GM19468 (cell line): ENCODE measurements around the gene TRIM54.
"Not testable (repeated sequence)": the region's sequence is repeated elsewhere in the genome, so short reads cannot be mapped to it uniquely, and the experiment has no call there.

Source experiments
- ATAC-seq: cut with Tn5 transposase; IDR thresholded peaks from one replicate; pipeline ENCODE4 v1.9.1; 2021; ENCODE audit warnings: mild to moderate bottlenecking, moderate library complexity, moderate number of reproducible peaks; ENCODE audit not compliant: unreplicated experiment; ENCODE audit errors: extremely low read depth

TRIM54 gene

DNA sequence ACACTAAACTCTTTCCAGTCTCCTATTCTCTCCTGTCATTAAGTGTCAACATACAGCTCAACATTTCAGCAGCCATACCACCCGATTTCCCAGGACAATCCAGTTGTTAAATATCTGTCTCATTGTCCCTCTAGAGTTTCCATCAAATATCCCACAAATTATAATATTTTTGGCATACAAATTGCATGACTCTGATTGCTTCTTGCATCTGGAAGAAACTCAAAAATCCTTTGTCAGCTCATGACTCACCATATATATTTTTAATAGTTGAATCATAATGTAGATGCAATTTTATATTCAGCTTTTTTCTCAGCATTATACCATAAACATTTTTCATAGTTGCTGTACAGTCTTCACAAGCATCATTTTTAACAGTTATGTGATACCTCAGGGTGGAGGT lies 26.6 kb upstream of the TRIM54 start:
- ATAC-seq = no peak

DNA sequence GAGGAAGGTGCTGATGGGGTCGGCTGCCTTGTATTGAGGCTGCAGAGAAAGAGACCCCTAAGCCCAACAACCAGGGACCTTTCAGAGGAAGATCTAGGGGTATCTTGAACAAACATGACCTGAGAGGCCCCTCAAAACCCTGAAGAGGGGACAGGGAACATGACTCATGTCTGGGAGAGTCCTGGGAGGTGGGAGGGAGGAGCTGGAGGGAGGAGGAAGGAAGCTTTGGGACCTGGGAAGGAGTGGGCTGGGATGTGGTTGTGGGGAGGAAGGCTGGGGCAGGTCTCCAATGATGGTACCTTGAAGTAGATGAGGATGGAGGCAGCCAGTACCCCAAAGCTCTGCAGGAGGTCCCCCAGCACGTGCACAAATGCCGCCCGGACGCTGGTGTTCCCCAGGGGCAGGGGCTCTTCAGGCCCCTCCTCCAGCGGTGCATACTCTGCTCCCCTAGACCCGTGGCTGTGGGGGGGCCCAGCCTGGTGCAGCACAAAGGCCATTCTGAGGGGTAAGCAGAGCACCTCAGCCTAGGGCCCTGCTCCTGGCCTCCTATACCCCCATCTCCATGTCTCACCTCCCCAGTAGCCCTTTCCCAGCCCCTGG lies 25.3 kb upstream of the TRIM54 start:
- no peak for ATAC-seq

DNA sequence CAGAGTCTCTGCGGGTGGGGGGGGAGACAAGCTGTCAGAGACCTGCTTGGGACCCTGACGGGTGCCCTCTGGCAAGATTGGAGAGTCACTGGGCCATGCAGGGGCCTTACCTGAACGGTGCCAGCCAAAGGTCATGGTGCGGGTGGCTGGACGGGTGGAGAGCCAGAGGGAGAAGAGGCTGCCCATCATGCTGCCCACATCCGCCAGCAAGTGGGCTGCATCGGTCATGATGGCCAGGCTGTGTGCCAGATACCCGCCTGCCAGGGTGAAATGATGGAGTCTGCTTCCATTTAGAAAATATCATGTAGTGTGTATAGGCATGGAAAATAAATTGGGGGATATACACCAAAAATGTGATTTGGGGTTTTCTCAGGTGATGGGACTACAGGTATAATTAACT lies 24.2 kb upstream of the TRIM54 start:
- ATAC-seq = no peak

DNA sequence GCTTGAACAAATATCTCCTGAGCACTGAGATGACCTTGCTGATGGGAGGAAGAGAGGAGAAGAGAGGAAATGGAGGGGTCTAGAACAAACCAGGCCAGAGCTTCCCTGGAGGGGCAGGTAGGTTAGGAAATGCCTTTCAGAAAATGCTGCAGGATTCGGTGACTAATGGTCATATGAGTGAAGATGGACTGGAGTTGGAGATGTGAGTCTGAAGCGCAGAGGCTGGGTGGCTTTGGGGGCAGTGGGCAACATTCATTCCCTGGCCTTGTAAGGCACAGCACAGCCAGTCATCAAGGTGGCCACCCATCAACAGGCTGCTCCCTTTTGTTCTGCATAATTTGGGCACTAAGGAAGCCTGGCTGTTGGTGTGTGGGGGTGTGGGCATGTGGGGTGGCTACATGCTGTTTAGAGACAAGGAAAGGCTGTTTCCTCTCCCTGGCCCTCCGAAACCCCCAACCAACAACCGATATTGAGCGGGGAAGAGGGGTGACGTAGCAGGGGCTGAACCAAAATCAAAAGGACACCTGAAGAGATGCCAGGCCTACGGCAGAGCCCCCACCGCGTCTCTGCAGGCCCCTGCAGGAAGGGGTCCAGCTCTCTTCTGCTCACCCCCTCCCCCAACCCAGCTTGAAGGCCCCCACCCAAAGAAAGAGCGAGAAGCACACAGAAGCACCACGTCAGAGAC lies 20.8 kb upstream of the TRIM54 start:
- no peak for ATAC-seq

DNA sequence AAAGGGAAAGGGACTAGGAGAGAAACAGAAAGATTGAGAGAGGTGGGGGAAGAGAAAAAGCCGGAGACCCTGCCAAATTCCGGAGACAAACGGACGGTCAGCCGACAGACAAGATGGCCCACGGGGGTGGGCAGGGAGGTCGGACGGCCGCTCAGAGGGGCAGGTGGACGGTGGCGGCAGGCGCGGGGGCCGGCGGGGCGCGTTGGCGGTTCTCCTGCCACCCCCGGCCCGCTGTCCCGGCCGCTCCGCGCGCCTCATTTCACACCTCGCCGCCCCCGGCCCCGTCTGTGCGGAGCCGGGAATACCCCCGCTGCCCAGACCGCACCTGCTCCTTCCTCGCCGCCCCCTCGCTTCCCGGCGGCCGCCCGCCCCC lies 20.3 kb upstream of the TRIM54 start:
- ATAC-seq = no peak

DNA sequence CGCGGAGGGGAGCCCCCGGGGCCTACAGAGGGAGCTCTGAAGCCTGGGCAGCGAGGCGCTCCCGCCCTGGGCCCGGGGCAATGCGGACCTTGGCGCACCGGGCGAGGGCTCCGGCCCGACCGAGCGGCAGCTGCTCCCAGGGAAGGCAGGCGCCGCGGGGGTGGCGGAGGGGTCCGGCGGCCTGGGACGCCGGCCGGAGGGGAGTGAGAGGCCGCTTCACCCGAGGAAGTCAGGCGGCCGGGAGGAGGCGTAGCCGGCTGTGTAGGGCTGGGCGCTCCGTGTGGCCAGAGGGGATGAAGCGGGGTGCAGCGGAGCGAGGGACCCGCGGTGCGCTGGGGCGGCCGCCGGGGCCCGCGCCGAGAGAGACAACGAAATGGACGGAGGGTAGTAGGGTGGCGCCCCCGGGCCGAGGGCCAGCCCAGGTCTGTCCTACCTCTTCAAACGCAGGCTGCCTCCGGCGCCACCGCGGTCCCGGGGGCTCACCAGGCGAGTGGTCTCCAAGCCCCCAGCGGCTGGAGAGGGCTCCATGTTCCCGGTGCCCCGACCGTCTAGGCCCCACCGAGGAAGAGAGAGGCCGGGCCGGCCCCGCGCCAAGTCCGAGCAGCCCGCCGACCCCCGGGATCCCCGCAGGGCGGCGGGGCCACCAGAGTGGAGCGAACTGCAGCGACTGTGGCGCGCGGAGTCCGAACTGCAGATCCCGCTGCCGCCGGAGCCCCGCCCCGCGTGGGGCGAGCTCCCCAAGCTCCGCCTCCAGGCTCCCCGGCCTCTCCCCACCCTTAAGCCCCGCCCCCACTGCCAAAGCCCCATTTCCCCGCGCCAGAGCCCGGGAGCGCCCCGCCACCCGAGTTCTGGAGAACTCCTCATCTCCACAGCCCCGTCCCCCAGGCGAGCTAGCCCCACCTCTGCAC lies 19.6 kb upstream of the TRIM54 start, which contains the start of gene SLC30A3:
Gene SLC30A3, minus strand, starts transcription at position 669 of the 908 bp plus-strand sequence. Its CDS starts 141 bp downstream, at position 528.
- ATAC-seq = no peak

DNA sequence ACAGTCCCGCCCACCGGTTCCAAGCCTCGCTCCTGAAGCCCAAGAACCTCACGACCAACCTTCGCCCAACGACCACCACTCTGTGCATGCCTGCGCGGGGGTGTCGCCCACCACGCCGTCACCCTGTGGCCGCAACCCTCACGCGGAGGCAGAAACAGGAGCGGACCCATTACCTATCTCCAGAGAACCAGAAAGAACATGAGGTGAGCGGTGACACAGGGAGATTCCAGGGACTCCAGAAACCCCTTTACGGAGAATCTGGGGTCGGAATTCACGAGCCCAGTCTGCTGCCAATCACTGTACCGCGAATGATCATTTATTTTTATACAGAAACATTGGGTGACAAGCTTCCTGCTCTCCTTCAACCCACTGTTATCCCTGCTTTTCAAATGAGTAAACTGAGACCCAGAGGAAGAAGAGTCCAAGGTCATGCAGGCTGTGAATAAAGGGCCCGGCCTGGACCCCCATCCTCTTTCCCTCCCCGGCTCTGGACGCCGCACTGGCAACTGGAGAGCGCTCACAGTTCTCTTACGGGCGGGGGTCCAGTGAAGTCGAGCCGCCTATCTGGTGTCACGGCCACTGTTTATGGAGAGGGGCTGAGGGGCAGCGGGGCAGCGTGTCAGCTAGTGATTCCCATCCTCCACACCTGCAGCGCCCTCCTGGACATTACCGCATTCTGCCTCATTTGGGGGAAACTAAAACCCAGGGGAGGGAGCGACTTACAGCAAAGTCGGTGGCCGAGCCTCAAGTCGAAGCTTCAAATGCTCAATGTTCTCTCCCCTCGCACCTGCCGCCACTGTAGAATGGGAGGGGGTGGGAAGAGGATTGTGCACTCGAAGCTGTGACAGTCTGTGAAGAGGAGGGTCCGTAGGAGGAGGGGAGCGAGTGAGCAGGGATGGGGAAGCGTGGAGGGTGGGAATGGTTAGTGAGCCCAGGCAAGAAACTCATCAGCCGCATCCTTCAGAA lies 18.7 kb upstream of the TRIM54 start:
- no peak for ATAC-seq

DNA sequence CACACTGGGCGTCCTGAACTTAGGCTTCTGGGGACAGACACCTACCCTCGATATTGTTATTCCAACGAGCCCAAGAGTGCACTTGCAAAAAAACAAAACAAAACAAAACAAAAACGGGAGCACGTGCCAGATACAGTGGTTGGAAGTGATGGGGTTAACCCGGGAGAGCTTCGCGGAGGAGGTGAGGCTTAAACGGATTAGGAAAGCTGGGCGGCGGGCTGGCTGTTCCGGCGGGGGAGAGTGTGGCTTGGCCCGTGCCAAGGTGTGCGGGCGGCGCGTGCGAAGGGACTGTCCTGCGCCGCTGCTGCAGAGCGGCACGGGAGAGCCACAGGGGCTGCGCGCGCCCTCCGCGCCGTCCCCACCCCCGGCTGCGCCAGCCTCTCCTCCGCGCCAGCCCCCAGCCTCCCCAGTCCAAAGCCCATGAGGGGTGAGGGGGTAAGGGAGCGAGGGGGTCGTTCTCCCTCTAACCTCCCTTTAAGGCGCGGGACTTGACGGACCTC lies 17.9 kb upstream of the TRIM54 start:
- no peak for ATAC-seq

DNA sequence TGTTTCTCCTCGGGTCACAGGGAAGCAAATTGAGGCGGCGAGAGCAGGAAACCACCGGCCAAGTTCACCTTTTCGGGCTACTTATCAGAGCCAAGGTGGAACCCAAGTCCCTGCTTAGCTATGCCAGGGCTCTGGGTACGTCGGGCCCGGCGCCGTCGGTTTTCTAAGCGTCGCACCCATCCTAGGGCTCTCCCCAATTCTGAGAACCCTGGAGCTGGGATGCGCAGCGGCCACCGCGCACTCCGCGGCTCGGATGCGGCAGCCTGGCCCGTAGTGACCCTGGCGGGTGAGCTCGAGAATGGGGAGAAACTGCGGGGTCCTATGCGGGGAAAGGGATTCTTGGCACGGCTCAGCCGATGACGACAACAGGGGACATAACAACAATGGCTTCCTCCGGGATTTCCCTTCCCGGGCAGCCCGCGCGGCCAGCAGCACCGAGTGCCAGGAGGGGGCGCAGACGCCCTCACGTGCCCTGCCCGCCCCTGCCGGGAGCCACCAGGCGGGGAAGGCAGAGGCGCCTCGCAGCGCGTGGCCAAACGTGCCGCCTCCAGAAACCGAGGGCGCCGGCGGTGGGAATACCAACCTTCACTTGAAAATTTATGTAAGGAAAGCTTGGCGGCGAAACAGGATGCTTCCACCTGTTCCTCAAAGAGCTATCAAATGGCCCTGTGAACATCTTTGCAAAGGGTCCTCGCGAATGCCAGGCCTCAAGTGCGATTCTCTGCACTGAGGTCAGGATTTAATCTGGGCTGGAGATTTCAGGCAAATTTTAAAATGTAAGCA lies 17.3 kb upstream of the TRIM54 start:
- no peak for ATAC-seq

DNA sequence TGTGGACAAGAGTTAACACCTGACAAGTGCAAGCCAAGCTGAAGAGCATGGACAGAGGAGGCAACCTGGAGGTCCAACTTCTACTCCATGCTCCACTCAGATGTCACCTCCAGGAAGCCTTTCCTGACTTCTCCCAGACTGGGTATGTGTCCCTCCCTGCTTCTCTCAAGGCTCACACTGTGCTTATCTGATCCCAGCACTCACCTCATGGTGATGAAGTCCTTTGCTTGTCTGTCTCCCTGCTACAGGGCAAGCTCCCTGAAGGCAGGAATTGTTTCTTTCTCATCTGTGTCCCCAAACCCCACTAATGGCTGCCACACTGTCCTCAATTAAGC lies 16.7 kb upstream of the TRIM54 start:
- ATAC-seq = no peak

DNA sequence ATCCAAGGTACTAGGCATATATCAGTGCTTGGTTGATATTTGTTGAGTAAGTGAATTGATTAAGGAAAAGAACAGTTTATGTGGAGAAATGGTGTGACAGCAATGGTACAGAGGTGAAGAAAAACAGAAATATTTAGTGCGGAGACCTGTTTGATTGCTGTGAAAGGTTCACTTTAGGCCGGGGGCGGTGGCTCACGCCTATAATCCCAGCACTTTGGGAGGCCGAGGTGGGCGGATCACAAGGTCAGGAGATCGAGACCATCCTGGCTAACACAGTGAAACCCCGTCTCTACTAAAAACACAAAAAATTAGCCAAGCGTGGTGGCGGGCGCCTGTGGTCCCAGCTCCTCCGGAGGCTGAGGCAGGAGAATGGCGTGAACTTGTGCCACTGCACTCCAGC lies 13.9 kb upstream of the TRIM54 start:
- not testable (repeated sequence) for ATAC-seq

DNA sequence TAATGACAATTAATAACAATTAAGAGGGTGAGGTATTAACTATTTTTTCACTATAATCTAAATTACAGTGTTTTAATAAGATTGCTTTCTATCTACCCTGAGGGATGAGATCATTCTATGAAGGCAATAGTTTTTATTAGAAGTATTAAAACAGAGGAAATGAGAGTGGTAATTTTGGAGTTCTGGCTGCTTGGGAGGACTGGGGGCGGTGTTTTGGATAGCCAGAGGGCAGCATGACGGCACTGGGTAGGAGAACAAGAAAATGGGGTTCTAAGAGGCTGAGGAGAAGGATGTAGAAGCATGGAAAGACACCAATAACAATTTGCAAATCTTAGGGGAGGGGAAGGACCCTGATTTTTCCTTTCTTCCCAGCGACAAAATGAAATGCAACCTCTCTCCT lies 12.1 kb upstream of the TRIM54 start:
- no peak for ATAC-seq

DNA sequence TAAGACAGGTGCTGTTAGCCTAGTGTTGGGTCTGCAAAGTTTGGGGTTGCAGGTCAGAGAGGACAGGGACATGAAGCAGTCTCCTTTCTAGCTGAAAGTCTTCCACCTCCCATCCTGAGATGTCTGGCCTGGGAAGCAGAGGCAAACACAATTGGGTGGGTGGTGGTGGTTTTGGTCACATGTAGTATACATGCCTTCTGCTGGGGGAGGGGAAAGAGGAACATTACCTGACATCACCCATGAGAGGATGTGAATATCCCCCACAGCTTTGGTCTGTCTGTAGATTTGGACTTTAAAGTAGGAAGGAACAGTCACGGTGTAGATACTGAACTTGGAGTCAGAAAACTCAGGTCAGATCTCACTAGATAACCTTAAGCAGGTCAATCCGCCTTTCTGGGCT lies 11.6 kb upstream of the TRIM54 start:
- no peak for ATAC-seq

DNA sequence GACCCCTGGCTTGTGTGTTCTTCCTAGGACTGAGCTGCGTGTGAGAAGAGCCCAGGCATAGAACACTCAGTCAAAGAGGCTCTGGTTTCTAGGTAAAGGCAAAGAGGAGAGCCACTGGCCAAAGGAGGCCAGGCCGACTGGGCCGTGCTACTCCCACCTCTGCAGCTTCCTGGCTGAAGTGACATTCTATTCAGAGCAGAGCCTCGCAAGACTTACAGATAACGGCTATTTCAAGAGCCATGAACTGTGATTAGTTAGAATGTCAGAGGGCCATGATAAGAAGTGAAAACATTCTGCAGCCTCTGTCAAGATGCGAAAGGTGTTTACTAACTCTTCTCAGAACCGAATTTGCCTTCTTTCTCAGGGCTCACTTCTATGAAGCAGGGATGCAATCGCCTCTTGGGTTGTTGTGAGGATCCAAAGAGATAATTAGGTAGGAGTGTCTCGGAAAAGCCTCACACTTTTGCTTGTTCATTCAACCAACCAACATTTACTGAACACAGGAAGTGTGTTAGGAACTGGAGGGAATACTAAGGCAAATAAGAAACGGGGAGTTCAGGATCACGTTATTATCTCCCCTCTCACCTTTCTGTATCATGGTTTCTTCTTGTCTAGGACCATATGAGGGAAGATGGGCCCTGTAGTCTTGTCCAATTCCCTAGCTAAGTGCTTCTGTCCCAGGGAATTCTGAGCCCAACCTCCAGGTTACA lies 10.4 kb upstream of the TRIM54 start:
- no peak for ATAC-seq

DNA sequence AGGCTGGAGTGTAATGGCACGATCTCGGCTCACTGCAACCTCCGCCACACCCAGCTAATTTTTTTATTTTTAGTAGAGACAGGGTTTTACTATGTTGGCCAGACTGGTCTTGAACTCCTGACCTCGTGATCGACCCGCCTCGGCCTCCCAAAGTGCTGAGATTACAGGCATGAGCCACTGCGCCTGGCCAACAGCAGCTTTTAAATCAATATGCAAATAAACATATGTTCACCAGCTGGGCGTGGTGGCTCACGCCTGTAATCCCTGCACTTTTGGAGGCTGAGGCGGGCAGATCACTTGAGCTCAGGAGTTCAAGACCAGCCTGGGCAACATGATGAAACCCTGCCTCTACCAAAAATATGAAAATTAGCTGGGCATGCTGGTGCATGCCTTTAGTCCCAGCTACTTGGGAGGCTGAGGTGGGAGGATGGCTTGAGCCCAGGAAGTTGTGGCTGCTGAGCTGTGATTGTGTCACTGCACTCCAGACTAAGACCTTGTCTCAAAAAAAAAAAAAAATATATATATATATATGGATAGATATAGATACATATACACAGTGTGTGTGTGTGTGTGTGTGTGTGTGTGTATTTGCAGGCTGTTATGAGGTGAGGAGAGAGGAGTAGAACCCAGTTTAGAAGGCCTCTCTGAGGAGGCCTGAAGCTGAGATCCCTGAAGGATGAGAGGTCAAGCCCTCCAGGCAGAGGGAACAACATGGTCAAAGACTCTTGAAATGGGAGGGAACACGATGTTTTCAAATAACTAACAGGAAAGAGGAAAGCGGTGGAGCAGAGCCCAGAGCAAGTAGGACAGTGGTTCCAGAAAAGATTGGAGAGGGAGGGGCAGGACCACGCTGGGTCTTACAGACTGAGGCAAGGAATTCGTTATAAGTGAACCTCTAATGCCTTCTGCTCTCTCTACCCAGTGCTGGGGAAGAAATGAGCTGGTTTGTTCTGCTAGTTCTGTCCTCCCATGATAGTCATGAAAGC lies 9.4 kb upstream of the TRIM54 start:
- not testable (repeated sequence) for ATAC-seq

DNA sequence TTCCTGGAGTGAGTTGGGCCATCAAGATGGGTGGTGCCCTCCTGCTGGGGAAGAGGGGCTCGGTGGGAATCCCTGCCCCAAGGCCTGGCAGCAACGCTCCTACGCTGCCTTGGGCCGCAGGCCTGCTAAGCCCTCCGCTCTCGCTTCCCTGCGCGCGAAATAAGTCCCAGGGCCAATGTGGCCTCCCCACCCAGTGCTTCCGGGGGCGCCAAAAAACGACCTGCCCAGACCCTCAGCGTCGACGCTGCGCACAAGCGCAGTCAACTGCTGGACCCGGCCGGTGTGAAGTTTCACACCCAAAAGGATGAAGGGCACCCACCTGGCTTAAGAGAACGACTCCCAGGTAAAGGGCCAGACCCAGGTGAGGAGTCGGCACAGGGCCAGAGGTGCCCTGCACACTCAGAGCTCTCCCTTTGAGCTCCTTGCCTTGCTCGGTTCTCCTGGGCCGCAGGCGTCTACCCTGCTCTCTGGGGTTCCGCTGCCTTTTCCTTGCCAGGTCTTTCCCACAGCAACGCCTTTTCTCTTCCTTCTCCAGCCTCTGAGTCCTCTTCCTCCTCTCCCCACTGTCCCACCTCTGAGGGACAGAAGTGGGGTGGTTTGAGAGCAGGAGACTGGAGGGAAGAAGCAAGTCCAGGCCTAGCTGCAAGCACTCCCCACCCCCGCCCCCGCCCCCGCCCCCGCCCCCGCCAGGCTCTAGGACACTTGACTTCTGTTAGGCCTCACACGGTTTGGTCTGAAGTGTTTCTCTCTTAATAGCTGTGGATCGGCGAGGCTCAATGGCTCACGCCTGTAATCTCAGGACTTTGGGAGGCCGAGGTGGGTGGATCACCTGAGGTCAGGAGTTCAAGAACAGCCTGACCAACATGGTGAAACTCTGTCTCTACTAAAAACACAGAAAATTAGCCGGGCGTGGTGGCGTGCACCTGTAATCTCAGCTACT lies 6.7 kb upstream of the TRIM54 start, which contains the start of gene DNAJC5G:
Gene DNAJC5G, plus strand, starts transcription at position 223 of the 940 bp plus-strand sequence. CDS start 1,296 bp downstream, outside the sequence.
- no peak for ATAC-seq
